Measurements from ENCODE around the gene CHRNB2.

Gene CHRNB2

GRCh38 chr1:154614247-154614646, 46.7 kb downstream of the CHRNB2 start:
- peaks cover 59% of the 10 kb centered on the region for H3K79me2 ChIP-seq (ENCODE audit: insufficient read depth, low read length)
- H3K9me2 ChIP-seq (replicated peaks; ENCODE audit: insufficient read depth, low read length) = no peaks in the 10 kb centered on the region
- H3K4me3 ChIP-seq (ENCODE audit: insufficient read depth, low read length, poor library complexity, severe bottlenecking) = no peak overlapping the region
- H3K9me3 ChIP-seq (ENCODE audit: insufficient read depth, low read length) = no peaks in the 10 kb centered on the region
- TF ChIP-seq EZH2phosphoT487 (conservative IDR thresholded peaks at IDR 0.05; ENCODE audit: low read length) = no peak
- TF ChIP-seq CTCF (IDR thresholded peaks at IDR 0.05; ENCODE audit: insufficient read depth, low read length, poor library complexity, severe bottlenecking) = no peak
- H3F3A ChIP-seq (ENCODE audit: insufficient read depth) = peaks cover 23% of the 10 kb centered on the region
- no peak overlapping the region for H3K4me2 ChIP-seq (ENCODE audit: low read depth, low read length, poor library complexity, severe bottlenecking)
- no peak overlapping the region for H3K27ac ChIP-seq (ENCODE audit: low read depth, low read length)
- H3K36me3 ChIP-seq (ENCODE audit: low read length) = no peaks in the 10 kb centered on the region
- H4K20me1 ChIP-seq (ENCODE audit: low read depth, low read length) = no peaks in the 10 kb centered on the region
- no peak overlapping the region for H3K9ac ChIP-seq (ENCODE audit: low read length)
- H2AFZ ChIP-seq (ENCODE audit: low read depth, low read length, severe bottlenecking) = no peak overlapping the region
- no peaks in the 10 kb centered on the region for H3K27me3 ChIP-seq (ENCODE audit: low read length)

DNA sequence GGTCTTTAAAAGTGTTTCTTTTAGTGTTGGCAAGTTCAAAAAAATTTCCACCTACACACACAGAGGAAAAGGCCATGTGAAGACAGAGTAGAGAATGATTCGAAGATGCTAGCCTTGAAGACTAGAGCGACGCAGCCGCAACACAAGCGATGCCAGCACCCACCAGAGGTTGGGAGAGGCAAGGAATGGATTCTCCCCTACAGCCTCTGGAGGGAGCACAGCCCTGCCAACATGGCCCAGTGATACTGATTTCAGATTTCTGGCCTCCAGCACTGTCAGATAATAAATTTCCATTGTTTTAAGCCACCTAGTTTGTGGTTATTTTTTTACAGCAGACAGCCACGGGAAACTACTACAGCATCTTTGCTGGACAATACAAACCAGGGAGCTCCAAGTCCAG, 47.3 kb downstream of the CHRNB2 start:
- Histone ChIP-seq H3K9ac (ENCODE audit: low read length) (no peak overlapping the region), H3K9me3 (ENCODE audit: insufficient read depth, low read length) (no peaks in the 10 kb centered on the region), H3K27me3 (ENCODE audit: low read length) (no peaks in the 10 kb centered on the region), H3K4me3 (ENCODE audit: insufficient read depth, low read length, poor library complexity, severe bottlenecking) (no peak overlapping the region), H3K4me2 (ENCODE audit: low read depth, low read length, poor library complexity, severe bottlenecking) (no peak overlapping the region), H3K9me2 (replicated peaks; ENCODE audit: insufficient read depth, low read length) (no peaks in the 10 kb centered on the region), H3K79me2 (ENCODE audit: insufficient read depth, low read length) (peaks cover 59% of the 10 kb centered on the region), H2AFZ (ENCODE audit: low read depth, low read length, severe bottlenecking) (no peak overlapping the region), H3K36me3 (ENCODE audit: low read length) (no peaks in the 10 kb centered on the region), H4K20me1 (ENCODE audit: low read depth, low read length) (no peaks in the 10 kb centered on the region), H3K27ac (ENCODE audit: low read depth, low read length) (no peak overlapping the region), H3F3A (ENCODE audit: insufficient read depth) (peaks cover 16% of the 10 kb centered on the region)
- TF ChIP-seq EZH2phosphoT487 (conservative IDR thresholded peaks at IDR 0.05; ENCODE audit: low read length) (no peak), CTCF (IDR thresholded peaks at IDR 0.05; ENCODE audit: insufficient read depth, low read length, poor library complexity, severe bottlenecking) (no peak)

DNA sequence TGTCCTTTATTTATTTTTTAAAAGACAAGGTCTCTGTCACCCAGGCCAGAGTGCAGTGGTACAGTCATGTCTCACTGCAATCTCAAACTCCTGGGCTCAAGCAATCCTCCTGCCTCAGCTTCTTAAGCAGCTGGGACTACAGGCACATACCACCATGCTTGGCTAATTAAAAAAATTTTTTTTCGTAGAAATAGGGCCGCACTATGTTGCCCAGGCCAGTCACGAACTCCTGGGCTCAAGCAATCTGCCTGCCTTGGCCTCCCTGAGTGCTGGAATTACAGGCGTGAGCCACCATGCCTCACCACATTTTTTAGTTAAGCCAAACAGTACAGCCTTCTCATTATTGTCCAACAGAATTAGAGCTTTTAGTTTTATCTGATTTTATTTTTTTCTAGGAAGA, 47.8 kb downstream of the CHRNB2 start:
- Histone ChIP-seq H3F3A (ENCODE audit: insufficient read depth) (peaks cover 14% of the 10 kb centered on the region), H4K20me1 (ENCODE audit: low read depth, low read length) (no peaks in the 10 kb centered on the region; the same call in 1 of the 2 replicates), H3K9me2 (replicated peaks; ENCODE audit: insufficient read depth, low read length) (no peaks in the 10 kb centered on the region), H3K27ac (ENCODE audit: low read depth, low read length) (no peak overlapping the region), H3K9me3 (ENCODE audit: insufficient read depth, low read length) (no peaks in the 10 kb centered on the region), H2AFZ (ENCODE audit: low read depth, low read length, severe bottlenecking) (no peak overlapping the region), H3K79me2 (ENCODE audit: insufficient read depth, low read length) (peaks cover 59% of the 10 kb centered on the region), H3K9ac (ENCODE audit: low read length) (no peak overlapping the region), H3K27me3 (ENCODE audit: low read length) (no peaks in the 10 kb centered on the region), H3K36me3 (ENCODE audit: low read length) (no peaks in the 10 kb centered on the region), H3K4me2 (ENCODE audit: low read depth, low read length, poor library complexity, severe bottlenecking) (no peak overlapping the region), H3K4me3 (ENCODE audit: insufficient read depth, low read length, poor library complexity, severe bottlenecking) (no peak overlapping the region)
- TF ChIP-seq EZH2phosphoT487 (conservative IDR thresholded peaks at IDR 0.05; ENCODE audit: low read length) (no peak), CTCF (IDR thresholded peaks at IDR 0.05; ENCODE audit: insufficient read depth, low read length, poor library complexity, severe bottlenecking) (no peak)
